CD4-positive, alpha-beta T cell treated with Interleukin-1 beta for 1 hour (primary cell): Measurements from ENCODE around the gene PFDN1.

Experiments used
- DNase-seq, 2 donors: peaks; one replicate each; pipeline ENCODE4 v3.0.0-alpha.2; 2020 to 2022

The PFDN1 gene

GRCh38 chr5:140328036-140328764, 25.3 kb upstream of the PFDN1 start:
- DNase-seq = no peak

- no peak for DNase-seq
Observed at GRCh38 chr5:140327589-140327988, 24.7 kb upstream of the PFDN1 start.

- no peak for DNase-seq
Observed at GRCh38 chr5:140325486-140325885, 22.6 kb upstream of the PFDN1 start.

GRCh38 chr5:140324617-140325241, 21.8 kb upstream of the PFDN1 start:
- no peak for DNase-seq

- DNase-seq = no peak
Observed at GRCh38 chr5:140324041-140324600, 21.2 kb upstream of the PFDN1 start.

- DNase-seq = no peak
Observed at GRCh38 chr5:140322751-140323731, 20.1 kb upstream of the PFDN1 start.

- DNase-seq = peak; percentile 9 to 74
Observed at GRCh38 chr5:140321796-140322195, 18.9 kb upstream of the PFDN1 start.

GRCh38 chr5:140319833-140320232, 16.9 kb upstream of the PFDN1 start:
- DNase-seq = no peak

GRCh38 chr5:140318792-140319191, 15.9 kb upstream of the PFDN1 start:
- no peak for DNase-seq

GRCh38 chr5:140317859-140318258, 15.0 kb upstream of the PFDN1 start:
- DNase-seq = no peak

- no peak for DNase-seq
Observed at GRCh38 chr5:140312791-140313189, 9.9 kb upstream of the PFDN1 start.

- peak in 1 of 2 donors; percentile 13 for DNase-seq
Observed at GRCh38 chr5:140312067-140312790, 9.3 kb upstream of the PFDN1 start.

GRCh38 chr5:140311011-140311467, 8.1 kb upstream of the PFDN1 start:
- no peak for DNase-seq

GRCh38 chr5:140310434-140310833, 7.5 kb upstream of the PFDN1 start:
- DNase-seq = no peak

- DNase-seq = no peak
Observed at GRCh38 chr5:140309706-140310249, 6.9 kb upstream of the PFDN1 start.

GRCh38 chr5:140305471-140305870, 2.6 kb upstream of the PFDN1 start:
- DNase-seq = no peak

GRCh38 chr5:140303966-140304365, 1.1 kb upstream of the PFDN1 start:
- no peak for DNase-seq

- DNase-seq = no peak
Observed at GRCh38 chr5:140301136-140301535, 1.8 kb downstream of the PFDN1 start.

- no peak for DNase-seq
Observed at GRCh38 chr5:140299056-140299455, 3.8 kb downstream of the PFDN1 start.

GRCh38 chr5:140298183-140298601, 4.7 kb downstream of the PFDN1 start:
- DNase-seq = no peak

- DNase-seq = no peak
Observed at GRCh38 chr5:140297283-140297682, 5.6 kb downstream of the PFDN1 start.

- no peak for DNase-seq
Observed at GRCh38 chr5:140296289-140296688, 6.6 kb downstream of the PFDN1 start.
